MM.1S (cell line): ENCODE results near the gene TP53TG3.
"Not testable (repeated sequence)": the region's sequence is repeated elsewhere in the genome, so short reads cannot be mapped to it uniquely, and the experiment has no call there.

Experiments used
- EZH2 ChIP-seq: fragments of 300-600 bp; sonication (generic); optimal IDR thresholded peaks from 2 replicates; pipeline ENCODE3; 2017; ENCODE audit warnings: low read depth, mild to moderate bottlenecking, antibody characterized with exemption, low read length, mixed read lengths
- TF ChIP-seq, protein P1 (sequence below): fragments of 300-600 bp; sonication (generic); IDR thresholded peaks from 2 replicates; pipeline ENCODE4 v1.5.1; 2016; ENCODE audit warnings: antibody characterized with exemption, low read length, mixed read lengths

DNA sequence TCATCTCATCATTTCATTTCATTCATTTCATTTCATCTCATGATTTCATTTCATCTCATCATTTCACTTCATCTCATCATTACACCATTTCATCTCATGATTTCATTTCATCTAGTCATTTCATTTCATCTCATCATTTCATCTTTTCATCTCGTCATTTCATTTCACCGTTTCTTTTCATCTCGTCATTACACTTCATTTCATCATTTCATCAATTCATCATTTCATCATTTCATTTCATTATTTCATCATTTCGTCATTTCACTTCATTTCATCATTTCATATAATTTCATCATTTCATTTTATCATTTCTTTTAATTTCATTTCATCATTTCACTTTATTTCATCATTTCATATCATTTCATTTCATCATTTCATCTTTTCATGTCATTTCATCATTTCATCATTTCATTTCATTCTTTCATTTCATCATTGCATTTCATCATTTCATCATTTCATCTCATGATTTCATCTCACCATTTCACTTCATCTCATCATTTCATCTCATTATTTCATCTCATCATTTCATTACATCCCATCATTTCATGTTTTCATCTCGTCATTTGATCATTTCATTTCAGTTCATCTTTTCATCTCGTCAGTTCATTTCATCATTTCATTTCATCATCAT is 30.6 kb downstream of the TP53TG3 start:
- TF ChIP-seq, protein P1, sequence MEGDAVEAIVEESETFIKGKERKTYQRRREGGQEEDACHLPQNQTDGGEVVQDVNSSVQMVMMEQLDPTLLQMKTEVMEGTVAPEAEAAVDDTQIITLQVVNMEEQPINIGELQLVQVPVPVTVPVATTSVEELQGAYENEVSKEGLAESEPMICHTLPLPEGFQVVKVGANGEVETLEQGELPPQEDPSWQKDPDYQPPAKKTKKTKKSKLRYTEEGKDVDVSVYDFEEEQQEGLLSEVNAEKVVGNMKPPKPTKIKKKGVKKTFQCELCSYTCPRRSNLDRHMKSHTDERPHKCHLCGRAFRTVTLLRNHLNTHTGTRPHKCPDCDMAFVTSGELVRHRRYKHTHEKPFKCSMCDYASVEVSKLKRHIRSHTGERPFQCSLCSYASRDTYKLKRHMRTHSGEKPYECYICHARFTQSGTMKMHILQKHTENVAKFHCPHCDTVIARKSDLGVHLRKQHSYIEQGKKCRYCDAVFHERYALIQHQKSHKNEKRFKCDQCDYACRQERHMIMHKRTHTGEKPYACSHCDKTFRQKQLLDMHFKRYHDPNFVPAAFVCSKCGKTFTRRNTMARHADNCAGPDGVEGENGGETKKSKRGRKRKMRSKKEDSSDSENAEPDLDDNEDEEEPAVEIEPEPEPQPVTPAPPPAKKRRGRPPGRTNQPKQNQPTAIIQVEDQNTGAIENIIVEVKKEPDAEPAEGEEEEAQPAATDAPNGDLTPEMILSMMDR, result not testable (repeated sequence)
- TF ChIP-seq EZH2, result not testable (repeated sequence)
